CD1c-positive myeloid dendritic cell (primary cell): Measurements from ENCODE around the gene RALGPS1.
A peak's percentile ranks its signal among the peaks of the same experiment; 100 is the strongest.

Experiments
- DNase-seq: peaks from one replicate; pipeline ENCODE4 v3.0.0-alpha.2; 2016; ENCODE audit errors: extremely low spot score

RALGPS1 gene

GRCh38 chr9:127205952-127206351 lies 291.4 kb downstream of the RALGPS1 start:
- DNase-seq = no peak

GRCh38 chr9:127206666-127207065 lies 292.1 kb downstream of the RALGPS1 start:
- no peak for DNase-seq

- no peak for DNase-seq
Measured at GRCh38 chr9:127207734-127208410, 293.3 kb downstream of the RALGPS1 start.

GRCh38 chr9:127208416-127208815 lies 293.8 kb downstream of the RALGPS1 start:
- DNase-seq = no peak

- DNase-seq = no peak
Measured at GRCh38 chr9:127209220-127209619, 294.6 kb downstream of the RALGPS1 start.

- DNase-seq = peak; percentile 16
Measured at GRCh38 chr9:127209948-127210640, 295.5 kb downstream of the RALGPS1 start.

GRCh38 chr9:127210851-127211730 lies 296.5 kb downstream of the RALGPS1 start:
- no peak for DNase-seq

- DNase-seq = no peak
Measured at GRCh38 chr9:127211983-127212382, 297.4 kb downstream of the RALGPS1 start.

- DNase-seq = no peak
Measured at GRCh38 chr9:127212453-127212852, 297.9 kb downstream of the RALGPS1 start.

GRCh38 chr9:127213859-127214258 lies 299.3 kb downstream of the RALGPS1 start:
- DNase-seq = no peak

- peak; percentile 59 for DNase-seq
Measured at GRCh38 chr9:127214421-127215267, 300.1 kb downstream of the RALGPS1 start.

GRCh38 chr9:127215268-127216209 lies 301.0 kb downstream of the RALGPS1 start:
- no peak for DNase-seq

GRCh38 chr9:127216210-127216887 lies 301.8 kb downstream of the RALGPS1 start:
- DNase-seq = no peak

GRCh38 chr9:127216888-127217217 lies 302.3 kb downstream of the RALGPS1 start:
- DNase-seq = no peak

- DNase-seq = no peak
Measured at GRCh38 chr9:127218818-127219217, 304.2 kb downstream of the RALGPS1 start.

GRCh38 chr9:127219520-127219919 lies 304.9 kb downstream of the RALGPS1 start:
- peak; percentile 67 for DNase-seq

GRCh38 chr9:127221695-127222094 lies 307.1 kb downstream of the RALGPS1 start:
- no peak for DNase-seq

GRCh38 chr9:127222388-127223095 lies 308.0 kb downstream of the RALGPS1 start:
- no peak for DNase-seq

GRCh38 chr9:127223266-127223665 lies 308.7 kb downstream of the RALGPS1 start:
- no peak for DNase-seq
